ENCODE data around the gene MOAP1. TPM values are rescaled to one million over a fixed set of nuclear protein-coding genes. Genes with fewer than 3 reads are reported as not detected.

MOAP1 gene
- total and polyA plus RNA-seq, 2 of the 8 experiments (the other 6 are each of a cell fraction or from before 2014, with no cell fraction given): 18.3 to 20.1 TPM

DNA sequence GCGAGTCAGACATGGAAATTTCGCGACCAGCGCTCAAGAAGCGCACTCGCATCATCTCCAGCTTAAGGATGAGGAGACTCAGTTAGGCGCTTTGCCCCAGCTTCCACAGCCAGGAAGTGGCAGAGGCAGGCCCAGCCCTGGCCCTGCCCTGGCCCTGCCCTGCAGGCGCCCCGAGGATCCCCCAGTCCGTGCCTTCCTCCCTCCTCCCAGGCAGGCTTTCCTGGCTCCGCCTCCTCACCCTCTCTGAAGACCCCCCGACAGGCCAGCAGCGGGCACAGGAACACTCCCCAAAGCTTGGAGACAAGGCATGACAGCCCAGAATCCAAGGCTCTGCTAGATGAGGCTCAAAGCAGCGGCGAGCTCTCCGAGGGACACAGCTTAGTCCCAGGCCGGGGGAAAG, 47.5 kb upstream of the MOAP1 start (continued):
- TF ChIP-seq, protein P1, sequence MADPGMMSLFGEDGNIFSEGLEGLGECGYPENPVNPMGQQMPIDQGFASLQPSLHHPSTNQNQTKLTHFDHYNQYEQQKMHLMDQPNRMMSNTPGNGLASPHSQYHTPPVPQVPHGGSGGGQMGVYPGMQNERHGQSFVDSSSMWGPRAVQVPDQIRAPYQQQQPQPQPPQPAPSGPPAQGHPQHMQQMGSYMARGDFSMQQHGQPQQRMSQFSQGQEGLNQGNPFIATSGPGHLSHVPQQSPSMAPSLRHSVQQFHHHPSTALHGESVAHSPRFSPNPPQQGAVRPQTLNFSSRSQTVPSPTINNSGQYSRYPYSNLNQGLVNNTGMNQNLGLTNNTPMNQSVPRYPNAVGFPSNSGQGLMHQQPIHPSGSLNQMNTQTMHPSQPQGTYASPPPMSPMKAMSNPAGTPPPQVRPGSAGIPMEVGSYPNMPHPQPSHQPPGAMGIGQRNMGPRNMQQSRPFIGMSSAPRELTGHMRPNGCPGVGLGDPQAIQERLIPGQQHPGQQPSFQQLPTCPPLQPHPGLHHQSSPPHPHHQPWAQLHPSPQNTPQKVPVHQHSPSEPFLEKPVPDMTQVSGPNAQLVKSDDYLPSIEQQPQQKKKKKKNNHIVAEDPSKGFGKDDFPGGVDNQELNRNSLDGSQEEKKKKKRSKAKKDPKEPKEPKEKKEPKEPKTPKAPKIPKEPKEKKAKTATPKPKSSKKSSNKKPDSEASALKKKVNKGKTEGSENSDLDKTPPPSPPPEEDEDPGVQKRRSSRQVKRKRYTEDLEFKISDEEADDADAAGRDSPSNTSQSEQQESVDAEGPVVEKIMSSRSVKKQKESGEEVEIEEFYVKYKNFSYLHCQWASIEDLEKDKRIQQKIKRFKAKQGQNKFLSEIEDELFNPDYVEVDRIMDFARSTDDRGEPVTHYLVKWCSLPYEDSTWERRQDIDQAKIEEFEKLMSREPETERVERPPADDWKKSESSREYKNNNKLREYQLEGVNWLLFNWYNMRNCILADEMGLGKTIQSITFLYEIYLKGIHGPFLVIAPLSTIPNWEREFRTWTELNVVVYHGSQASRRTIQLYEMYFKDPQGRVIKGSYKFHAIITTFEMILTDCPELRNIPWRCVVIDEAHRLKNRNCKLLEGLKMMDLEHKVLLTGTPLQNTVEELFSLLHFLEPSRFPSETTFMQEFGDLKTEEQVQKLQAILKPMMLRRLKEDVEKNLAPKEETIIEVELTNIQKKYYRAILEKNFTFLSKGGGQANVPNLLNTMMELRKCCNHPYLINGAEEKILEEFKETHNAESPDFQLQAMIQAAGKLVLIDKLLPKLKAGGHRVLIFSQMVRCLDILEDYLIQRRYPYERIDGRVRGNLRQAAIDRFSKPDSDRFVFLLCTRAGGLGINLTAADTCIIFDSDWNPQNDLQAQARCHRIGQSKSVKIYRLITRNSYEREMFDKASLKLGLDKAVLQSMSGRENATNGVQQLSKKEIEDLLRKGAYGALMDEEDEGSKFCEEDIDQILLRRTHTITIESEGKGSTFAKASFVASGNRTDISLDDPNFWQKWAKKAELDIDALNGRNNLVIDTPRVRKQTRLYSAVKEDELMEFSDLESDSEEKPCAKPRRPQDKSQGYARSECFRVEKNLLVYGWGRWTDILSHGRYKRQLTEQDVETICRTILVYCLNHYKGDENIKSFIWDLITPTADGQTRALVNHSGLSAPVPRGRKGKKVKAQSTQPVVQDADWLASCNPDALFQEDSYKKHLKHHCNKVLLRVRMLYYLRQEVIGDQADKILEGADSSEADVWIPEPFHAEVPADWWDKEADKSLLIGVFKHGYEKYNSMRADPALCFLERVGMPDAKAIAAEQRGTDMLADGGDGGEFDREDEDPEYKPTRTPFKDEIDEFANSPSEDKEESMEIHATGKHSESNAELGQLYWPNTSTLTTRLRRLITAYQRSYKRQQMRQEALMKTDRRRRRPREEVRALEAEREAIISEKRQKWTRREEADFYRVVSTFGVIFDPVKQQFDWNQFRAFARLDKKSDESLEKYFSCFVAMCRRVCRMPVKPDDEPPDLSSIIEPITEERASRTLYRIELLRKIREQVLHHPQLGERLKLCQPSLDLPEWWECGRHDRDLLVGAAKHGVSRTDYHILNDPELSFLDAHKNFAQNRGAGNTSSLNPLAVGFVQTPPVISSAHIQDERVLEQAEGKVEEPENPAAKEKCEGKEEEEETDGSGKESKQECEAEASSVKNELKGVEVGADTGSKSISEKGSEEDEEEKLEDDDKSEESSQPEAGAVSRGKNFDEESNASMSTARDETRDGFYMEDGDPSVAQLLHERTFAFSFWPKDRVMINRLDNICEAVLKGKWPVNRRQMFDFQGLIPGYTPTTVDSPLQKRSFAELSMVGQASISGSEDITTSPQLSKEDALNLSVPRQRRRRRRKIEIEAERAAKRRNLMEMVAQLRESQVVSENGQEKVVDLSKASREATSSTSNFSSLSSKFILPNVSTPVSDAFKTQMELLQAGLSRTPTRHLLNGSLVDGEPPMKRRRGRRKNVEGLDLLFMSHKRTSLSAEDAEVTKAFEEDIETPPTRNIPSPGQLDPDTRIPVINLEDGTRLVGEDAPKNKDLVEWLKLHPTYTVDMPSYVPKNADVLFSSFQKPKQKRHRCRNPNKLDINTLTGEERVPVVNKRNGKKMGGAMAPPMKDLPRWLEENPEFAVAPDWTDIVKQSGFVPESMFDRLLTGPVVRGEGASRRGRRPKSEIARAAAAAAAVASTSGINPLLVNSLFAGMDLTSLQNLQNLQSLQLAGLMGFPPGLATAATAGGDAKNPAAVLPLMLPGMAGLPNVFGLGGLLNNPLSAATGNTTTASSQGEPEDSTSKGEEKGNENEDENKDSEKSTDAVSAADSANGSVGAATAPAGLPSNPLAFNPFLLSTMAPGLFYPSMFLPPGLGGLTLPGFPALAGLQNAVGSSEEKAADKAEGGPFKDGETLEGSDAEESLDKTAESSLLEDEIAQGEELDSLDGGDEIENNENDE (IDR thresholded peaks at IDR 0.05; ENCODE audit: insufficient replicate concordance, low read length): no peak
- TF ChIP-seq RBBP5 (IDR thresholded peaks at IDR 0.05; ENCODE audit: borderline replicate concordance, low read depth, low read length) (no peak), SIRT6 (IDR thresholded peaks at IDR 0.05; ENCODE audit: low read length) (no peak), KDM1A (IDR thresholded peaks at IDR 0.05; ENCODE audit: borderline replicate concordance, low read length) (no peak), RAD21 (IDR thresholded peaks at IDR 0.05 in 1 of 2, conservative IDR thresholded peaks at IDR 0.05 in 1 of 2; ENCODE audit: low read depth in 2 of 2, low read length in 2 of 2) (no peak), EZH2 (IDR thresholded peaks at IDR 0.05; ENCODE audit: low read depth, low read length, severe bottlenecking) (no peak), NRF1 (IDR thresholded peaks at IDR 0.05; ENCODE audit: low read depth, low read length) (no peak), MAX (IDR thresholded peaks at IDR 0.05) (no peak)
- TF ChIP-seq, protein P2, sequence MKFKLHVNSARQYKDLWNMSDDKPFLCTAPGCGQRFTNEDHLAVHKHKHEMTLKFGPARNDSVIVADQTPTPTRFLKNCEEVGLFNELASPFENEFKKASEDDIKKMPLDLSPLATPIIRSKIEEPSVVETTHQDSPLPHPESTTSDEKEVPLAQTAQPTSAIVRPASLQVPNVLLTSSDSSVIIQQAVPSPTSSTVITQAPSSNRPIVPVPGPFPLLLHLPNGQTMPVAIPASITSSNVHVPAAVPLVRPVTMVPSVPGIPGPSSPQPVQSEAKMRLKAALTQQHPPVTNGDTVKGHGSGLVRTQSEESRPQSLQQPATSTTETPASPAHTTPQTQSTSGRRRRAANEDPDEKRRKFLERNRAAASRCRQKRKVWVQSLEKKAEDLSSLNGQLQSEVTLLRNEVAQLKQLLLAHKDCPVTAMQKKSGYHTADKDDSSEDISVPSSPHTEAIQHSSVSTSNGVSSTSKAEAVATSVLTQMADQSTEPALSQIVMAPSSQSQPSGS (IDR thresholded peaks at IDR 0.05; ENCODE audit: low read length): no peak
